Thymus (tissue), 11 donors: ENCODE results near the gene PRKG1. TPM values are rescaled to one million over a fixed set of nuclear protein-coding genes. Genes with fewer than 3 reads are reported as not detected.

ENCODE experiments used
- DNase-seq, 9 donors: peaks; one replicate each; pipeline ENCODE4 v3.0.0-alpha.2; 2013; ENCODE audit warnings: low spot score in 9 of 9, low read depth in 6 of 9, missing footprints in 1 of 9
- H3K27ac ChIP-seq, 2 donors: one replicate each; pipeline ENCODE4 v1.5.1; 2013; ENCODE audit warnings: control low read depth in 1 of 2, low read depth in 1 of 2, low read length in 1 of 2, mild to moderate bottlenecking in 1 of 2, moderate library complexity in 1 of 2
- H3K27me3 ChIP-seq, 2 donors: one replicate each; pipeline ENCODE4 v1.5.1; 2013; ENCODE audit warnings: low read length in 1 of 2; ENCODE audit not compliant: control insufficient read depth in 2 of 2, insufficient read depth in 1 of 2
- H3K36me3 ChIP-seq, 2 donors: one replicate each; pipeline ENCODE4 v1.5.1; 2013; ENCODE audit warnings: low read length in 1 of 2, mild to moderate bottlenecking in 1 of 2, moderate library complexity in 1 of 2; ENCODE audit not compliant: control insufficient read depth in 2 of 2, insufficient read depth in 2 of 2
- H3K4me1 ChIP-seq, 2 donors: one replicate each; pipeline ENCODE4 v1.5.1; 2013; ENCODE audit warnings: low read length in 2 of 2; ENCODE audit not compliant: control insufficient read depth in 2 of 2, insufficient read depth in 2 of 2
- H3K4me3 ChIP-seq, 2 donors: one replicate each; pipeline ENCODE4 v1.5.1; 2013; ENCODE audit warnings: low read length in 2 of 2, control low read depth in 1 of 2, mild to moderate bottlenecking in 1 of 2
- H3K9me3 ChIP-seq, 2 donors: one replicate each; pipeline ENCODE4 v1.5.1; 2013; ENCODE audit warnings: low read length in 1 of 2, mild to moderate bottlenecking in 1 of 2; ENCODE audit not compliant: control insufficient read depth in 2 of 2, insufficient read depth in 1 of 2
- WGBS: extraction: QIAGEN DNeasy Blood & Tissue Kit; methylation state at CpG from one replicate; pipeline ENCODE4 v1.1.7; 2013; 5-methylcytosine and 5-hydroxymethylcytosine counted together
- polyA plus RNA-seq: library from polyadenylated mRNA; stranded (reverse); fragments of 200-250 nt; gene quantifications from one replicate; pipeline ENCODE4 v1.2.3, GENCODE V29; 2013
- total RNA-seq: library from RNA; stranded (reverse); fragments of 120-200 nt; gene quantifications from one replicate; pipeline ENCODE4 v1.2.4, GENCODE V29; 2013
- donor health status: healthy.

PRKG1 gene
- total and polyA plus RNA-seq, 2 donors = 2.5 to 7.4 TPM

GRCh38 chr10:51860257-51860656, 786.0 kb downstream of the PRKG1 start:
- Histone ChIP-seq H3K4me3 (no peak overlapping the region), H3K27me3 (no peaks in the 10 kb centered on the region), H3K4me1 (no peaks in the 10 kb centered on the region), H3K36me3 (no peaks in the 10 kb centered on the region), H3K9me3 (no peaks in the 10 kb centered on the region), H3K27ac (no peak overlapping the region)
- DNase-seq = no peak
- whole genome bisulfite sequencing = 65% methylated on average over 4 of the region's 4 CpGs

GRCh38 chr10:51861051-51861450, 786.8 kb downstream of the PRKG1 start:
- H3K36me3 ChIP-seq = no peaks in the 10 kb centered on the region
- H3K27ac ChIP-seq = no peak overlapping the region
- 95% methylated on average over 1 of the region's 1 CpG for WGBS
- no peak overlapping the region for H3K4me3 ChIP-seq
- no peaks in the 10 kb centered on the region for H3K4me1 ChIP-seq
- DNase-seq = no peak
- no peaks in the 10 kb centered on the region for H3K27me3 ChIP-seq
- H3K9me3 ChIP-seq = no peaks in the 10 kb centered on the region

- 93% methylated on average over 4 of the region's 4 CpGs for WGBS
- H3K27me3 ChIP-seq = no peaks in the 10 kb centered on the region
Observed at GRCh38 chr10:51861731-51862130, 787.4 kb downstream of the PRKG1 start.

GRCh38 chr10:51862149-51862548, 787.9 kb downstream of the PRKG1 start:
- Histone ChIP-seq H3K27ac (no peak overlapping the region), H3K4me3 (no peak overlapping the region), H3K4me1 (no peaks in the 10 kb centered on the region), H3K27me3 (no peaks in the 10 kb centered on the region), H3K9me3 (no peaks in the 10 kb centered on the region), H3K36me3 (no peaks in the 10 kb centered on the region)
- WGBS = 95% methylated on average over 3 of the region's 3 CpGs
- DNase-seq = no peak

More at GRCh38 chr10:51861731-51862130, 787.4 kb downstream of the PRKG1 start:
- Histone ChIP-seq H3K9me3 (no peaks in the 10 kb centered on the region), H3K4me3 (no peak overlapping the region), H3K27ac (no peak overlapping the region), H3K4me1 (no peaks in the 10 kb centered on the region), H3K36me3 (no peaks in the 10 kb centered on the region)
- no peak for DNase-seq

GRCh38 chr10:51867956-51868355, 793.7 kb downstream of the PRKG1 start:
- Histone ChIP-seq H3K27ac (no peak overlapping the region), H3K4me1 (no peaks in the 10 kb centered on the region), H3K4me3 (no peak overlapping the region), H3K36me3 (no peaks in the 10 kb centered on the region), H3K9me3 (no peaks in the 10 kb centered on the region), H3K27me3 (no peaks in the 10 kb centered on the region)
- WGBS = 96% methylated on average over 4 of the region's 4 CpGs
- no peak for DNase-seq

- WGBS = 96% methylated on average over 3 of the region's 3 CpGs
- Histone ChIP-seq H3K9me3 (no peaks in the 10 kb centered on the region), H3K4me1 (no peaks in the 10 kb centered on the region), H3K4me3 (no peak overlapping the region), H3K36me3 (no peaks in the 10 kb centered on the region), H3K27ac (no peak overlapping the region), H3K27me3 (no peaks in the 10 kb centered on the region)
- DNase-seq = no peak
Observed at GRCh38 chr10:51874131-51874530, 799.8 kb downstream of the PRKG1 start.

- Histone ChIP-seq H3K4me3 (no peak overlapping the region), H3K4me1 (no peaks in the 10 kb centered on the region), H3K9me3 (no peaks in the 10 kb centered on the region), H3K27ac (no peak overlapping the region), H3K36me3 (no peaks in the 10 kb centered on the region), H3K27me3 (no peaks in the 10 kb centered on the region)
- 84% methylated on average over 5 of the region's 5 CpGs for WGBS
- DNase-seq = no peak
Observed at GRCh38 chr10:51875610-51876009, 801.3 kb downstream of the PRKG1 start.

GRCh38 chr10:51876503-51876902, 802.2 kb downstream of the PRKG1 start:
- H3K27me3 ChIP-seq = no peaks in the 10 kb centered on the region
- DNase-seq = no peak
- H3K4me3 ChIP-seq = no peak overlapping the region
- H3K9me3 ChIP-seq = no peaks in the 10 kb centered on the region
- no peak overlapping the region for H3K27ac ChIP-seq
- no peaks in the 10 kb centered on the region for H3K36me3 ChIP-seq
- 91% methylated on average over 4 of the region's 4 CpGs for whole genome bisulfite sequencing
- H3K4me1 ChIP-seq = no peaks in the 10 kb centered on the region

GRCh38 chr10:51876979-51877378, 802.7 kb downstream of the PRKG1 start:
- Histone ChIP-seq H3K27ac (no peak overlapping the region), H3K36me3 (no peaks in the 10 kb centered on the region)

GRCh38 chr10:51877636-51878035, 803.3 kb downstream of the PRKG1 start:
- H3K4me1 ChIP-seq = no peaks in the 10 kb centered on the region
- no peaks in the 10 kb centered on the region for H3K36me3 ChIP-seq
- 96% methylated on average over 1 of the region's 1 CpG for WGBS
- no peak for DNase-seq
- H3K4me3 ChIP-seq = no peak overlapping the region
- H3K27me3 ChIP-seq = no peaks in the 10 kb centered on the region
- H3K9me3 ChIP-seq = no peaks in the 10 kb centered on the region
- H3K27ac ChIP-seq = no peak overlapping the region

More at GRCh38 chr10:51876979-51877378, 802.7 kb downstream of the PRKG1 start:
- WGBS = 94% methylated on average over 2 of the region's 2 CpGs
- no peak overlapping the region for H3K4me3 ChIP-seq
- no peaks in the 10 kb centered on the region for H3K27me3 ChIP-seq
- no peaks in the 10 kb centered on the region for H3K9me3 ChIP-seq
- no peak for DNase-seq
- H3K4me1 ChIP-seq = no peaks in the 10 kb centered on the region
